GM19395 (cell line): Measurements from ENCODE around the gene LDHA.
A peak's percentile ranks its signal among the peaks of the same experiment; 100 is the strongest.
"Not testable (repeated sequence)": the region's sequence is repeated elsewhere in the genome, so short reads cannot be mapped to it uniquely, and the experiment has no call there.

Experiments used
- ATAC-seq: cut with Tn5 transposase; IDR thresholded peaks from one replicate; pipeline ENCODE4 v1.9.1; 2021; ENCODE audit warnings: mild to moderate bottlenecking, moderate library complexity; ENCODE audit not compliant: unreplicated experiment

Gene LDHA

DNA sequence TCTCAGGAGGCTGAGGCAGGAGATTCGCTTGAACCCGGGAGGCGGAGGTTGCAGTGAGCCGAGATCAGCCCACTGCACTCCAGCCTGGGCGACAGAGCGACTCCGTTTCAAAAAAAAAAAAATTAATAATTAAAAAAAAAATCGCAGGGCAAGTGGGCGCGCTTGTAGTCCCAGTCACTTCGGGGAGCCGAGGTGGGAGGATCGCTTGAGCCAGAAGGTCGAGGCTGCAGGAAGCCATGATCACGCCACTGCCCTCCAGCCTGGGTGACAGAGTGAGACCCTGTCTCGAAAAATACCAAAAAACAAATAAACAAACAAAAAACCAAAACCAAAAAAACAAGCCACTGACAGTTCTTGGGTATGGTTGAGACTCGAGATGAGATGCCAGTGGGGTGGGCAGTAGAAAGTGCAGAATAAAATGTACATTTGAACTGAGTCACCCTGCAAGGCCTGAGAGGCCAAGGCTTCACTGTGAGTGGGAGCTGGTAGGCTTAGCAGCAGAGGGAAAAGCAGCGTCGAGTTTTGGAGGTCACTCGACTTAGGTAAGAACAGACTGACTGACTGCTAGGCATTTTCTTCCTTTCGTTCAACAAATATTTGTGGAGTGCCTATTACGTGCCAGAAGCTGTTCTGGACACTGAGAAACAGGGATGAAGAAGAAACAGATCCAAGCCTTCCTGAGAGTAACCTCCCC lies 635 bp upstream of the LDHA start:
- peak; percentile 7 for ATAC-seq

DNA sequence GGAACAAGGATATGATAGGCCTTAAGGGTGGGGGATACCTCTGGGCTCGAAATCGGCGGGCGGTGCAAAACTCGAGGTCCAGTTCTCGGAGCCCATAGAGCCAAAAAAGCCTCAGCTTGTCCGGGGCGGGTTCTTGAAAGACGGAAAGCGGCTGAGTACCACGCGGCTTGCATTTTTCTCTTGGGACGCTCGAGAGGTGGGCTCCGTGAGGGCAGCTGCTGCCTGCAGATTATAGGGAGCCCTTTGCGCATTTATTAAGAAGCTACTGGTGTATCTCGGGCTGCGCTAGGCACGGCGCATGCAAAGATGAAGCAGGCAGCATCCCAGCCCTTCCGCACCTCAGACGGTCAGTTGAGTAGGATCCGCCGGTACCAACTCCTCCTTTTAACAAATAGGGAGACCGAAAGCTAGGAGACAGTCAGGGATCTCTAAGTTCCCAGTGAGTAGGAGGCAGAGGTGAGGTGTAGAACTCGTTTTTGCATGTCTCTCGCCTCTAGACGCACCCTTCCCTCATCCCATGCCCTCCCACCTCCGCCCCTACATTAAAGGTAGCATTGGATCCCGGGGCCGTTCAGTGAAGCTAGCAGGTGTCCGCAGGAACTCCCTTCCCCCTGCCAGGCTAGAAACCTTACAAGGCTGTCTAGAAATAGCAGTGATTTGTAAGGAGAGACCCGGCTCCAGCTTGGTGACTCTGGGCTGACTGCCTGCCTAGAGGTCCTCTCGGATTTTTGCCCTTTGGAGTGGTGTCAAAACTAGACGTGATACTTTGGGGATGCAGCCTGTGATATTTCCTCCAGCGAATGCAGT lies 768 bp downstream of the LDHA start:
- no peak for ATAC-seq

DNA sequence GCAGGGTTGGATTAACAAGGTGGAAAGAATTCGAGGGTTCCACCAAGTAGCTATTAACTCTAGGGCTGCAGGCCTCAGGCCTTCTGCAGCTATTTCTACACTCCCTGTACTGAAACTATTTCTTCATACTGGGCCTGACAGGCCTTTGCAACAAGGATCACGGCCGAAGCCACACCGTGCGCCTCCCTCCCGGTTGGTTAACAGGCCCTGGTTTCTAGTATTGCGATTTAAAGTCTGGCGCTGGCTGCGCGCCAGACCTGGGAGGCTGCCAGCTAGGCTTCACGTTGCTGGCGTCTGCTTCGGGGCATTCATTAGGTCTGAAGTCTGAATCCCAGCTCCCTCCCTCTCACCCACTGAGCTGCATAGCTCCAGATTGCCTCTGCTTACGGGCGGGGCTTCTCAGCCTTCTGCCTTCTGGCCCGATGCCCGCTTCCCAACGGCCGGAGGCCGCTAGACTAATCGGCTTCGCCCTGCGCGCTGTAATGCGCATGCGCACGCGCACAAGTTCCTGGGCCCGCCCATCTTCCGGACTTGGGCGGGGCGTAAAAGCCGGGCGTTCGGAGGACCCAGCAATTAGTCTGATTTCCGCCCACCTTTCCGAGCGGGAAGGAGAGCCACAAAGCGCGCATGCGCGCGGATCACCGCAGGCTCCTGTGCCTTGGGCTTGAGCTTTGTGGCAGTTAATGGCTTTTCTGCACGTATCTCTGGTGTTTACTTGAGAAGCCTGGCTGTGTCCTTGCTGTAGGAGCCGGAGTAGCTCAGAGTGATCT lies 1.6 kb downstream of the LDHA start:
- ATAC-seq, result peak; percentile 68

DNA sequence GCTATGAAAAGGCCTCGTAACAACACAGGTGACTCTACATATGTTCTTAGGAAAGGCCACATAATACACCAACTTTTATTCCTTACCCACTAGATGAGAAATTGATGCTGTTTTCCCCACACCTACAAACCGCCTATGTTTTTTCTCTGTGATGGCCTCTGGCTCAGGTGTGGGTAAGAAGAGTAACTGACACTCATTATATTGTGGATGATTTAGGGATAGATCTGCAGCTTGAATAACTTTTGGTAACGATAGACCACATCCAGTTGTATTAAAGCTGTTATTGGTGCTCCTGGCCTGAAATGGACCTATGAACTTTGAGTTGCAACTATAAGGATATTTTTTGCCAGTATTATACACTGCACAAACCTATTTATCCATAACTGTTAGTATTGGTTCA lies 3.6 kb downstream of the LDHA start:
- ATAC-seq, result no peak

DNA sequence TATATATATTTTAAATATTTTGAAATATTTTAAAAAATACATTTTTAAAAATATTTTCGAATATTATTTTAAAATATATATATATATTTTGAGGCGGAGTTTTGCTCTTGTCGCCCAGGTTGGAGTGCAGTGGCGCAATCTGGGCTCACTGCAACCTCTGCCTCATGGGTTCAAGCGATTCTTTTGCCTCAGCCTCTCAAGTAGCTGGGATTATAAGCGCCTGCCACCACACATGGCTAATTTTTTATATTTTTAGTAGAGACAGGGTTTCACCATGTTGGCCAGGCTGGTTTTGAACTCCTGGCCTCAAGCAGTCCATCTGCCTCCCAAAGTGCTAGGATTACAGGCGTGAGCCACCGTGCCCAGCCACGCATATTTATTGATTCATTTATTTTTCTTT lies 6.7 kb downstream of the LDHA start:
- not testable (repeated sequence) for ATAC-seq

DNA sequence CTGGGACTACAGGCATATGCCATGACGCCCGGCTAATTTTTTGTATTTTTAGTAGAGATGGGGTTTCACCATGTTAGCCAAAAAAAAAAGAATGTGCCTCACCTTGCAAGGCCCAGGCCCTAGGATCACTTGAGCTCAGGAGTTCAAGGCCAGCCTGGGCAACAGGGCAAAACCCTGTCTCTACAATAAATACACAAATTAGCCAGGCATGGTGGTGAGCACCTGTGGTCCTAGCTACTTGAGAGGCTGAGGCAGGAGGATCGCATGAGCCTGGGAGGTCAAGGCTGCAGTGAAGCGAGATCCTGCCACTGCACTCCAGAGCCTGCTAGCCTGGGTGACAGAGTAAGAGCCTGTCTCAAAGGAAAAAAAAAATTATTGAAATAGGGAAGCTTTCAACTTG lies 9.7 kb downstream of the LDHA start:
- no peak for ATAC-seq

DNA sequence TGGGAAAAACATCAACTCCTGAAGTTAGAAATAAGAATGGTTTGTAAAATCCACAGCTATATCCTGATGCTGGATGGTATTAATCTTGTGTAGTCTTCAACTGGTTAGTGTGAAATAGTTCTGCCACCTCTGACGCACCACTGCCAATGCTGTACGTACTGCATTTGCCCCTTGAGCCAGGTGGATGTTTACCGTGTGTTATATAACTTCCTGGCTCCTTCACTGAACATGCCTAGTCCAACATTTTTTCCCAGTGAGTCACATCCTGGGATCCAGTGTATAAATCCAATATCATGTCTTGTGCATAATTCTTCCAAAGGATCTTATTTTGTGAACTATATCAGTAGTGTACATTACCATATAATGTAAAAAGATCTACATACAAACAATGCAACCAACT lies 13.0 kb downstream of the LDHA start:
- not testable (repeated sequence) for ATAC-seq

DNA sequence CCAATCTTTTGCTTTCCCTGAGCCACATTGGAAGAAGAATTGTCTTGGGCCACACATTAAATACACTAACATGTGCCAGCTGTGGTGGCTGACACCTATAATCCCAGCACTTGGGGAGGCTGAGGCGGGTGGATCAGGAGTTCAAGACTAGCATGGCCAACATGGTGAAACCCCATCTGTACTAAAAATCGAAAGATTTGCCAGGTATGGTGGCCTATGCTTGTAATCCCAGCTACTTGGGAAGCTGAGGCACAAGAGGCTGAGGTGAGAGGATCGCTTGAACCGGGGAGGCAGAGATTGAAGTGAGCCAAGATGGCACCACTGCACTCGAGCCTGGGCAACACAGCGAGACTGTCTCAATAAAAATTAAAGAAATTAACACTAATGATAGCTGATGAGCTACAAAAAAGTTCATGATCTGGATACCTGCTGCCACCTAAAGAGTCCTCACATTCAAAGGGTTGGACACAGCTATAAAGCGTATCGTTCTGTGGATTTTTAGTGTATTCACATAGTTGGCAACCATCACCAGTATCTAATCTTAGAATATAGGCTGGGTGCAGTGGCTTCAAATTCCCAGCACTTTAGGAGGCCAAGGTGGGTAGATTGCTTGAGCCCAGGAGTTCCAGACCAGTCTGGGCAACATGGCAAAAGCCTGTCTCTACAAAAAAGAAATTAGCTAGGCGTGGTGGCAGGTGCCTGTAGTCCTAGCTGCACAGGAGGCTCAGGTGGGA lies 14.4 kb downstream of the LDHA start:
- no peak for ATAC-seq

DNA sequence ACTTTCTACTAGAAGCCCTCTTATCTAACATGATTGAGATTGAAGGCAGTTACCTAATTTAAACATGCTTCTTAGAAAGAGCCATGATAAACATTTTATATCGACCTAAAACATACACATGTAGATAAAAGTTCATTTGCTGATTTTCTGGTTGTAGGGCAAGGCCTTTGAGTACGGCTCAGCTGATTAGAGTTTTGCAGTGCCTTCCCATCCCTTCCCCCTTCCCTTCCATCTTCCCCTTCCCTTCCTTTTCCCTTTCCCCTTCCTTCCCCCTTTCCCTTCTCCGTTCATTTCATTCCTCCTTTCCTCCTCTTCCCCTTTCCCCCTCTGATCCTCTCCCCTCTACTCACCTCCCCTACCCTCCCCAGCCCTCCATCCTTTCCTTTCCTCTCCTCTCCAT lies 22.1 kb downstream of the LDHA start:
- no peak for ATAC-seq

DNA sequence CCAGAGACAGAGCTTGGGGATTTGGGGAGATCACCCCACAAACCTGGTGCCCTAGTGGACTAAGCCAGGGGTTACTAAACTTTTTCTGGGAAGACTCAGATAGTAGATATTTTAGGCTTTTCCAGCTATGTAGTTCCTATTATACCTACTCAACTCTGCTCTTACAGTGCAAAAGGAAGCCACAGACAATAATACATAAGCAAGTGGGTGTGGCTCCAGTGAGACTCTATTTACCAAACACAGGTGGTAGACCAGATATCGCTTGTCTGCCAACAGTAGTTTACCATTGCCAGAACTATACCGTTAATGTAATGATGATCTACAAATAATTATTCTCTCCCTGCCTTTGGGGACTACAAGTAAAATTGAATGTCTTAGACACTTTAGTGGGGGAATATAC lies 24.7 kb downstream of the LDHA start:
- no peak for ATAC-seq

DNA sequence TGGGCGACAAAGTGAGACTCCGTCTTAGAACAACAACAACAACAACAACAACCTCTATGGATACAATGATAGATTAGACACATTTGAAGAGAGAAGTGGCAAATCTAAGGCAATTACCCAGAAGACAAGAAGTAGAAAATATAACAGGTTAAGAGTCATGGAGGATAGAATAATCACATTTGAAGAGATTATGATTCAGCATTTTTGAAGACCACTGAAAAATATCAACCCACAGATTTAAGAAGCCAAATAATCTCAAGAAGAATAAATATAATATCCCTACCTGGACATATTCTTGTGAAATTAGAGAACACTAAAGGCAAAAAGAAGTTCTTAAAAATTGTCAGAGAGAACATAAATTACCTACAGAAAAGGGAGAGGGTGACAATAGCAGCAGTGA lies 25.7 kb downstream of the LDHA start:
- ATAC-seq, result no peak

DNA sequence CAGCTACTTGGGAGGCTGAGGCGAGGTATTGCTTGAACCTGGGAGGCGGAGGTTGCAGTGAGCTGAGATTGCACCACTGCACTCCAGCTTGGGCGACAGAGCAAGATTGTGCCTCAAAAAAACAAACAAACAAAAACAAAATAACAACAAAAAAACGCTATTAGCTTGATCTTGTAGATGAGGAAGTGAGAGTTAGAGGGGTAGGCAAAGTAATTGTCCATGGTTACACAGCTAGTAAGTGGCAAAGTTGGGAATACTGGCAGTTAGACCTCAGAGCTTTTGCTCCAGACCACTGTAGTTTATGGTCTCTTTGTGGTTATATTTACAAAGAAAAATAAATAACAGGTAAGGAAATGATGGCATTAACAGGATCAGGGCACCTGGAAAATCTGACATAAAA lies 32.9 kb downstream of the LDHA start:
- ATAC-seq, result no peak

DNA sequence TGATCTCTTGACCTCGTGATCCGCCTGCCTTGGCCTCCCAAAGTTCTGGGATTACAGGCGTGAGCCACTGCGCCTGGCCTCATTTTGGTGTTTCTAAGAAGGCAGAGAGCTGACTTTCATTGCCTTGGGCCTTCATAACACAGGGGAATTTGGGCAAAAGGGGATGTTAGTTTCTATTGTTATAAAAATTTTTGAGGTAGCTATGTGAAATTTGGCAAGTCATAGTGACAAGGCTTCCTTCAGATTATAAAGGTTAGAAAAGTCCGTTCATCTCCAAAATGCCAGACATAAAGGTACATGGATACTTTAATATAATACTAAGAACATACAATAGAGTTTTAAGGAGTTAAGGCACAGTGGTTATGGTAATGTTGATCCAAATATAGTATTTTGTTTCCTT lies 35.0 kb downstream of the LDHA start:
- ATAC-seq, result no peak

DNA sequence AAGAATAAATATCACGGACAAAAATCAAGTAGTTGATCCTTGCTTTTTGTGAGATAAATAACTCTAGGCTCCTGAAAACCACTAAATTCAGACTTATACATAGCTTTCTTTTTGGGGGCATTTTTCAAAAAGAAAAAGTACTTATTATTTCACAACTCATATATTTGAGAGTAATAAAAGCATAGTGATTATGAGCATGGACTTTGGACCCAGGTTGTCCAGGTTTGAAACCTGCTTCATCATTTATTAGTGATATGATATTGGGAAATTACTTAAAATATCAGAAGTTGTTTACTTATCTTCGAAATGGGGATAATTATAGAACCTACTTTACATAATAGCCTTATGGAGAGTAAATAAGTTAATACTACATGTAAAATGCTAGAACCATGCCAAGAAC lies 44.3 kb downstream of the LDHA start:
- ATAC-seq, result no peak

DNA sequence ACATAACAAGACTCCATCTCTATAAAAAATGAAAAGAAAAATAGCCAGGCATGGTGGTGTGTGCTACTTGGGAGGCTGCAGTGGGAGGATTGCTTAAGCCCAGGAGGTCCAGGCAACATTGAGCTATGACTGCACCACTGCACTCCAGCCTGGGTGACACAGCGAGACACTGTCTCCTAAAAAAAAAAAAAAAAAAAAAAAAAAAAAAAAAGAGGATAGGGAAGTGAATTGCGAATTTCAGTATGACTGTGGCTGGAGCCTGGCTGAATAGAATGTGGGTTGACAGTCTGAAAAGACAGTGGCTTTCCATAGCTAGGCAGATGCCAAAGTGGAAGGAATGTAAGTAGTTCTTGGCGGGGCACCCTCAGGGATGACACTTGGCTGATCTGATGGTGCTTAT lies 54.9 kb downstream of the LDHA start:
- ATAC-seq, result no peak

DNA sequence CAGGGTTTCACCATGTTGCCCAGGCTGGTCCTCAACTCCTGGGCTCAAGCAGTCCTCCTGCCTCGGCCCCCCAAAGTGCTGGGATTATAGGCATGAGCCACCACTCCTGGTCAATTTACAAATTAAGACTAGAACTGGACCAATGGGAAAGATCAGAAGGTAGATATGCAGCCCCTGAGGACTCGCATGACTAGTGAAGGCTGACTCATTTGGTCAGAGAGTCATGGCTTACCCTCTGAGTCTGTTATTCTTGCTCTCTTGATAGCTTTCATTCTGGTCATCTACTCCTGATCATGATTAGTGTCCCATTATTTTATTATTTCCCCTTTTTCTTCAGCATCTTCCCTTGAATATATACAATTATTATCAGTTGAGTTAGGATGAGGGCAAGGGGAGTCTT lies 58.6 kb downstream of the LDHA start:
- no peak for ATAC-seq

DNA sequence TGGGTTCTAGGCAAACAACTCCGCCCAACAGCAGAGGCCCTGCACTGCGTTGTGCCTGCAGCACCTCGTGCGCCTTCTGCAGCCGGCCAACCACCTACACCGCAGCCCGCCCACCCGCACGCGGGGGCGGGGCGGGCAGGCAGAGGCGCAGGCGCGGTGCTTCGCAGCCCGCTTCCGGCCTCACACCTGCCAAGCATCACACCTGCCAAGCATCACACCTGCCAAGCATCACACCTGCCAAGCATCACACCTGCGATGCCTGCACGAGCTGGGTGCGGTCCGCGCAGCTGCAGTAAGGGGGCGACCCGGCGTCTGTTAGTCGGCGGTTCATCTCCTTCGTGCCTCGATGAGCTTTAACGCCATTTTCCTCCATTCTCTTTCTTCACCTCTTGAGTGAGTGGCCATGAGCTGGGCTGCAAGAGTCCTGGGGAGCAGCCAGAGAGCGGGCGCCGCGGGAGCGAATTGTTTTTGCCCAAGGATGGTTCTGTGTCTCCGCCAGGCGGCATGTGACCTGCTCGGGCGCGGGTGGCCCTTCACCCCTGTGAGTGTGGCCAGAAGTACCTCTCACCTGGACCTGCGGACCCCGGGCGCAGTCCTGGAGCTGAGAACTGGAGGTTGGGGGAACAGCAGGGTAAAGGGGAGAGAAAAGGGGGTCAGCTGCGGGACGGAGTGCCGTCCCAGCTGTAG lies 61.5 kb downstream of the LDHA start, which contains the start of gene LDHAL6A:
TSS of gene LDHAL6A (plus strand) at position 171 of the 687 bp plus-strand sequence. CDS start 825 bp downstream, outside the sequence.
- no peak for ATAC-seq

DNA sequence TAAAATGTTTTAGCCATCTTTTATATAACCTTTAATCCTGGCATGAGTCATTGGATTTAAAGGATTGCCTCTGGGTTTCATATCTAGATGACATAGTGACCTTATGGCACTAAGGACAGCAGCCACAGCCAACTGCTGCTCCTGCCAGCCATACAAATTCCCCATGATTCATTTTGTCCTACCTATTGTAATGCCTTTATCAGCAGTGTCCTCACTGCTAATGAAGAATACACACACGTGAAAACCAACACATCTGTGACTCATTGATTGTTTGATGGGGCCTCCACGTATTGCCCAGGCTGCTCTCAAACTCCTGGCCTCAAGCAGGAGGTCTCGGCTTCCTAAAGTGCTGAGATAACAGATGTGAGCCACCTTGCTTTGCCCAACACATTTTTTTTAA lies 63.1 kb downstream of the LDHA start:
- ATAC-seq, result no peak
